Subcutaneous adipose tissue (tissue), 4 donors: ENCODE results near the gene RFX1. TPM values are rescaled to one million over a fixed set of nuclear protein-coding genes. Genes with fewer than 3 reads are reported as not detected.

Source experiments
- CTCF ChIP-seq: fragments of 450-650 bp; IDR thresholded peaks from one replicate; pipeline ENCODE4 v1.5.1; 2016; ENCODE audit warnings: low read depth, mild to moderate bottlenecking, control low read depth, antibody characterized with exemption, moderate library complexity
- total RNA-seq, 4 donors: library from RNA; depleted of rRNA; stranded (reverse); fragments of >200 nt; gene quantifications; one replicate each; pipeline ENCODE4 v1.1.0, GENCODE V29; 2016

The RFX1 gene
- total RNA-seq = 1 to 10 TPM; 2.2 to 4.1 (median 2.2) TPM

- TF ChIP-seq CTCF = no peak
Observed at GRCh38 chr19:14006085-14006765, at the start of gene RFX1. Gene RFX1, minus strand, starts transcription at chr19:14006320. Its CDS starts 12,477 bp downstream, at chr19:13993843.

GRCh38 chr19:14055396-14055795 lies 49.3 kb upstream of the RFX1 start:
- TF ChIP-seq CTCF = no peak

GRCh38 chr19:14054721-14055120 lies 48.6 kb upstream of the RFX1 start:
- no peak for TF ChIP-seq CTCF

- TF ChIP-seq CTCF = no peak
Observed at GRCh38 chr19:14054099-14054498, 48.0 kb upstream of the RFX1 start.

GRCh38 chr19:14053500-14053899 lies 47.4 kb upstream of the RFX1 start:
- no peak for TF ChIP-seq CTCF

GRCh38 chr19:14053032-14053431 lies 46.9 kb upstream of the RFX1 start:
- no peak for TF ChIP-seq CTCF

- no peak for TF ChIP-seq CTCF
Observed at GRCh38 chr19:14052470-14052869, 46.4 kb upstream of the RFX1 start.
